Hepatocyte (in vitro differentiated cells): ENCODE data around the gene FUT7. TPM values are rescaled to one million over a fixed set of nuclear protein-coding genes. Genes with fewer than 3 reads are reported as not detected.

Experiments
- DNase-seq: peaks from one replicate; pipeline ENCODE4 v3.0.0-alpha.2; 2016; ENCODE audit warnings: low spot score
- H2AFZ ChIP-seq: fragments of 200-600 bp; sonication (generic); 2 replicates; pipeline ENCODE4 v1.6.0; 2016; ENCODE audit warnings: antibody characterized with exemption, mild to moderate bottlenecking
- H3K27ac ChIP-seq: fragments of 200-600 bp; sonication (generic); 2 replicates; pipeline ENCODE4 v1.5.1; 2016; ENCODE audit warnings: mild to moderate bottlenecking
- H3K27me3 ChIP-seq: fragments of 200-600 bp; sonication (generic); 2 replicates; pipeline ENCODE4 v1.6.1; 2016
- H3K36me3 ChIP-seq: fragments of 200-600 bp; sonication (generic); replicated peaks from 2 replicates; pipeline ENCODE4 v1.5.1; 2016; ENCODE audit warnings: low read depth; ENCODE audit not compliant: insufficient read depth
- H3K4me1 ChIP-seq: fragments of 200-600 bp; sonication (generic); 2 replicates; pipeline ENCODE4 v1.5.1; 2016; ENCODE audit warnings: mild to moderate bottlenecking, moderate library complexity; ENCODE audit not compliant: insufficient read depth
- H3K4me2 ChIP-seq: fragments of 200-600 bp; sonication (generic); 2 replicates; pipeline ENCODE4 v1.6.0; 2016
- H3K4me3 ChIP-seq: fragments of 200-600 bp; sonication (generic); 2 replicates; pipeline ENCODE4 v1.5.1; 2016; ENCODE audit warnings: mild to moderate bottlenecking
- H3K79me2 ChIP-seq: fragments of 200-600 bp; sonication (generic); 2 replicates; pipeline ENCODE4 v1.6.0; 2017; ENCODE audit warnings: mild to moderate bottlenecking
- H3K9me2 ChIP-seq: fragments of 200-600 bp; sonication (generic); replicated peaks from 2 replicates; pipeline ENCODE4 v1.6.0; 2017; ENCODE audit warnings: mild to moderate bottlenecking; ENCODE audit not compliant: insufficient read depth
- H3K9me3 ChIP-seq: fragments of 200-600 bp; sonication (generic); 2 replicates; pipeline ENCODE4 v1.5.1; 2016; ENCODE audit warnings: low read depth, mild to moderate bottlenecking
- H4K20me1 ChIP-seq: fragments of 200-600 bp; sonication (generic); 2 replicates; pipeline ENCODE4 v1.6.0; 2016; ENCODE audit warnings: mild to moderate bottlenecking; ENCODE audit not compliant: insufficient read depth, poor library complexity, severe bottlenecking
- EZH2 ChIP-seq: fragments of 200-600 bp; sonication (generic); IDR thresholded peaks from 2 replicates; pipeline ENCODE4 v1.6.1; 2016; ENCODE audit warnings: antibody characterized with exemption, mild to moderate bottlenecking, borderline replicate concordance
- EZH2phosphoT487 ChIP-seq: fragments of 200-600 bp; sonication (generic); IDR thresholded peaks from one replicate; pipeline ENCODE4 v1.6.1; 2018; ENCODE audit warnings: antibody characterized with exemption, mild to moderate bottlenecking, low read depth, moderate library complexity; ENCODE audit not compliant: unreplicated experiment, severe bottlenecking
- WGBS: methylation state at CpG from one replicate; pipeline ENCODE4 v1.1.6; 2016; ENCODE audit warnings: low lambda C conversion rate; ENCODE audit errors: missing lambda C conversion rate; 5-methylcytosine and 5-hydroxymethylcytosine counted together
- polyA plus RNA-seq: library from polyadenylated mRNA; unstranded; fragments of >200 nt; fragmentation: Nextera tagmentation; extraction: Ambion mirVana; gene quantifications from 2 replicates; pipeline ENCODE4 v1.2.1, GENCODE V29; 2016
- total RNA-seq: library from RNA; depleted of rRNA; stranded (reverse); fragments of >200 nt; gene quantifications from 2 replicates; pipeline ENCODE4 v1.2.3, GENCODE V29; 2014
- TF ChIP-seq, protein P1 (sequence below): fragments of 200-600 bp; sonication (generic); IDR thresholded peaks from 2 replicates; pipeline ENCODE4 v1.5.1; 2016; ENCODE audit warnings: antibody characterized with exemption, mild to moderate bottlenecking; ENCODE audit not compliant: poor library complexity

The FUT7 gene
- total and polyA plus RNA-seq, 2 experiments from 2014 or later = not detected

DNA sequence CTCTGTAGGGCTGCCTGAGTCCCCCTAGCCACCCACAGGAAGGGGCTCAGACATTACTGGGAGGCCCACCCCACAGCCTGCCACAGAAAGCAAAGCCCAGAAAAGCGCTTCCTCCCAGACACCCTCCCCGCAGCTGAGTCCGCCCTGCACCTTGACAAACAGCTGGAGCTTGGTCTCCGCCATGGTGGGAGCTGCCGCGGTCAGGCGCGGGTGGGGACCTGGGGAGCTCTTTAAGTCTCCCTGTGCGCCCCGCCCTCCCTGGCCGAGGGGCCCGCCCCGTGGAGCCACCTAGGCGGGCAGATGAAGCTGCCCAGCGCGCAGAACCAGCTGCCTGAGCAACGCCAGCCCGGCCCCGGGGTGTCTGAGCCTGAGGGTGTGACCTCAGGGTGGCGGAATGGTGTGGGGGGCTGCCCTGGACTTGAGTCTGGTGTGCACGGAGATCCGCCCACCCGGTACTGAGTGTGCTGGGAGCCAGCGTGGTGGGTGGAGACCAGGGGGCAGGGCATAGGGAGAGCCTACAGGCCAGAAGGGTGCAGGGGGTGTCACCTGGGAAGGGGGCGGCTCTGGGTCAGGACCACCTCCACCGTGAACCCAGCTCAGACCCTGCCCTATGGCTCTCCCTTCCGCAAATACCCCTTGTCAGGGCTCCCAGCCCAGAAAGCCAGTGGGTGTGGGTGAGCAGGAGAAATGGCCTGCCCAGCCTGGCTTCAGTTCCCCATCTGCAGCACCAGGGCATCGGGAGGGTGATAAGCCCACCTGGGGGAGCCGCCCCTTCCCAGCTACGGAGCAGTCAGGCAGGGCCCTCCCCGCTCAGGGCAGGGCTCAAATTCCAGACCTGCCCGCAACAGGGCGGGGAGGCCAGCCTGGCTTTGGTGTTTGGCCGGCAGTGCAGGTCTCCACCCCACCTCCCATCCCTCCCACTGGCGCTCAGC, 35.3 kb downstream of the FUT7 start, which contains the start of gene CLIC3:
Gene CLIC3 (minus strand): TSS at position 208 of the 932 bp plus-strand sequence. CDS start 25 bp downstream, at position 183.
- H3K4me2 ChIP-seq = peak within 1 kb of the TSS; percentile 85
- 16% methylated on average over 35 of the region's 35 CpGs for WGBS
- peak; percentile 70 for DNase-seq

DNA sequence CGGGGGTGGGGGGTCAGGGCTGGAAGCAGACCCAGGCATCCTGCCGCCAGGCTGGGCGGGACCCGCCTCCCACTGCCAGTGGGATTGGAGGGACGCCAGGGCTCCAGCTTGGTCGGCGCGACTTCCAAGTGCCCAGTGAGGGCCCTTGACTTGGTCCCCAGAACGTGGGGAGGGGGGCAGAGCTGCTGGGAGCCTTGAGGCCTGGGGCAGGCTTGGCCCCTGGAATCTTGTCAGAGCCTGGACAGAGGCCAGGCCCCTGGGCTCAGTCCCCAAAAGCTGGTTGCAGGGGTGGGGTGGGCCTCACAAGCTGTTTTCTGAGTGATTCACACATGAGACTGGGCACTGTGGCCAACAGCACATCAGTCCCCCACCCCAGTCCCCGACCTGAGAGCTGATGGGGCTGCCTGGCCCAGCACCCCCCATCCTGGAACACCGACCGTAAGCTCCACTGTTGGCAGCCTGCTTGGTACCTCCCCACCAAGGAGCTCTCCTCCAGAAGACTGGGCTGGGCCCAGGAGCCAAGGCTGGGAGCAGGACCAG, 36.0 kb downstream of the FUT7 start:
- no peak overlapping the region for H2AFZ ChIP-seq
- peak overlapping the region; percentile 35 for H3K27ac ChIP-seq
- DNase-seq = no peak
- H3K27me3 ChIP-seq = no peaks in the 10 kb centered on the region
- TF ChIP-seq EZH2 (no peak), EZH2phosphoT487 (no peak)
- TF ChIP-seq, protein P1, sequence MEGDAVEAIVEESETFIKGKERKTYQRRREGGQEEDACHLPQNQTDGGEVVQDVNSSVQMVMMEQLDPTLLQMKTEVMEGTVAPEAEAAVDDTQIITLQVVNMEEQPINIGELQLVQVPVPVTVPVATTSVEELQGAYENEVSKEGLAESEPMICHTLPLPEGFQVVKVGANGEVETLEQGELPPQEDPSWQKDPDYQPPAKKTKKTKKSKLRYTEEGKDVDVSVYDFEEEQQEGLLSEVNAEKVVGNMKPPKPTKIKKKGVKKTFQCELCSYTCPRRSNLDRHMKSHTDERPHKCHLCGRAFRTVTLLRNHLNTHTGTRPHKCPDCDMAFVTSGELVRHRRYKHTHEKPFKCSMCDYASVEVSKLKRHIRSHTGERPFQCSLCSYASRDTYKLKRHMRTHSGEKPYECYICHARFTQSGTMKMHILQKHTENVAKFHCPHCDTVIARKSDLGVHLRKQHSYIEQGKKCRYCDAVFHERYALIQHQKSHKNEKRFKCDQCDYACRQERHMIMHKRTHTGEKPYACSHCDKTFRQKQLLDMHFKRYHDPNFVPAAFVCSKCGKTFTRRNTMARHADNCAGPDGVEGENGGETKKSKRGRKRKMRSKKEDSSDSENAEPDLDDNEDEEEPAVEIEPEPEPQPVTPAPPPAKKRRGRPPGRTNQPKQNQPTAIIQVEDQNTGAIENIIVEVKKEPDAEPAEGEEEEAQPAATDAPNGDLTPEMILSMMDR = no peak
- H4K20me1 ChIP-seq = no peaks in the 10 kb centered on the region
- peak overlapping the region; percentile 85 for H3K4me2 ChIP-seq
- peaks cover 17% of the 10 kb centered on the region for H3K4me1 ChIP-seq
- no peaks in the 10 kb centered on the region for H3K9me2 ChIP-seq
- H3K79me2 ChIP-seq = peaks cover 7% of the 10 kb centered on the region
- H3K36me3 ChIP-seq = no peaks in the 10 kb centered on the region
- no peaks in the 10 kb centered on the region for H3K9me3 ChIP-seq
- WGBS = 83% methylated on average over 9 of the region's 12 CpGs
- no peak overlapping the region for H3K4me3 ChIP-seq

More for the DNA sequence above, 35.3 kb downstream of the FUT7 start, which contains the start of gene CLIC3:
- Histone ChIP-seq H3K9me2 (no peaks in the 10 kb centered on the region), H2AFZ (no peak within 1 kb of the TSS), H3K79me2 (peaks cover 7% of the 10 kb centered on the region), H3K4me1 (peaks cover 17% of the 10 kb centered on the region), H3K27ac (peak within 1 kb of the TSS; percentile 35), H3K4me3 (no peak within 1 kb of the TSS), H3K36me3 (no peaks in the 10 kb centered on the region), H4K20me1 (no peaks in the 10 kb centered on the region), H3K9me3 (no peaks in the 10 kb centered on the region), H3K27me3 (no peaks in the 10 kb centered on the region)
- TF ChIP-seq, protein P1 = no peak
- no peak for TF ChIP-seq EZH2phosphoT487

DNA sequence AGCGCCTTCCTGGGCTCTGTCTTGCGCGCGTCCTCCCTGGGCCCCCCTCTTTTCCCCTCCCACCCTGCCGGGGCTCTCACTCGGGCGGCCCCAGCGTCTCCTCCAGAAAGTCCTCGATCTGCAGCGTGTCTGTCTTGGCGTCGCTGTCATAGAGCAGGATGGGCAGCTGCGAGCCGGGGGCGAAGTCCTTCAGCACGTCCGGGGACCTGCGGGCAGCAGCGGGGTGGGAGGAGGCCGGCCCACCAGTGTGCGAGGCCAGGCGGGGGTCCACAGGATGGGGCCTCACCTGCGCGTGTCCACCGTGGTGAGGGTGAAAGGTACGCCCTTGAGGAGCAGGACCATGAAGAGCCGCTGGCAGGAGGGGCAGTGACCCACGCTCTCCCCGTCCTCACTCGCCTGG, 36.5 kb downstream of the FUT7 start:
- TF ChIP-seq, protein P1 = no peak
- TF ChIP-seq EZH2 (no peak), EZH2phosphoT487 (no peak)
- Histone ChIP-seq H3K9me3 (no peaks in the 10 kb centered on the region), H4K20me1 (no peaks in the 10 kb centered on the region), H3K9me2 (no peaks in the 10 kb centered on the region), H3K4me2 (peak overlapping the region; percentile 85), H3K27ac (no peak overlapping the region), H3K4me1 (peaks cover 17% of the 10 kb centered on the region), H3K36me3 (no peaks in the 10 kb centered on the region), H3K27me3 (no peaks in the 10 kb centered on the region), H3K79me2 (peaks cover 7% of the 10 kb centered on the region), H2AFZ (no peak overlapping the region), H3K4me3 (no peak overlapping the region)
- DNase-seq = no peak
- WGBS = 100% methylated on average over 1 of the region's 30 CpGs
